SU-DHL-6 (cell line): ENCODE data around the gene CHST12.
"Not testable (repeated sequence)": the region's sequence is repeated elsewhere in the genome, so short reads cannot be mapped to it uniquely, and the experiment has no call there.

Experiments
- EZH2phosphoT487 ChIP-seq: fragments of 200-600 bp; sonication (generic), shearing (Covaris generic); conservative IDR thresholded peaks from 2 replicates; pipeline ENCODE4 v1.6.1; 2018; ENCODE audit warnings: mild to moderate bottlenecking, antibody characterized with exemption, low read length, moderate library complexity, mixed read lengths
- TF ChIP-seq, protein P1 (sequence below): fragments of 200-600 bp; sonication (generic); IDR thresholded peaks from one replicate; pipeline ENCODE4 v1.5.1; 2017; ENCODE audit warnings: antibody characterized with exemption, mild to moderate bottlenecking, low read length, moderate library complexity; ENCODE audit not compliant: insufficient read depth, poor library complexity, severe bottlenecking

DNA sequence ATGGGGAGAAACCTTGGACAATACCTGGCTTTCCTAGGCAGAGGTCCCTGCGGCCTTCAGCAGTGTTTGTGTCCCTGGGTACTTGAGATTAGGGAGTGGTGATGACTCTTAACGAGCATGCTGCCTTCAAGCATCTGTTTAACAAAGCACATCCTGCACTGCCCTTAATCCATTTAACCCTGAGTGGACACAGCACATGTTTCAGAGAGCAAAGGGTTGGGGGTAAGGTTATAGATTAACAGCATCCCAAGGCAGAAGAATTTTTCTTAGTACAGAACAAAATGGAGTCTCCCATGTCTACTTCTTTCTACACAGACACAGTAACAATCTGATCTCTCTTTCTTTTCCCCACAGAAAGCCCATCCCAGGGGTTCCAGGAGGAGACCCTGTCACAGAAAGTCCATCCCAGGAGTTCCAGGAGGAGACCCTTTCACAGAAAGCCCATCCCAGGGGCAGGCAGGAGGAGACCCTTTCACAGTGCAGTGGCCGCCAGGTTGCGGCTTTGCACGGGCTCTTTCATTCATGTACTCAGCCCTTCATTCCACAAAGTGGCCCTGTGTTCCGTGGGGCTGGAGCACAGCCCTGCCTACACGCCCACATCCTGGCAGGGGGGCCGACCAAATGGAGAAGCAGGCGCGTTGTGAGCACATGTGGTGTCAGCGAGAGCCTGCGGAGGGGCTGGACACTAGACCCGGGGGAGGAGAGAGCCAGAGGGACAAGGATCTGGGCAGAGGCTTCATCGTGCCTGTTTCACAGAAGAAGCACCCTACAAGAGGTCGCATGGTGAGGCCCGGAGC, 13.2 kb upstream of the CHST12 start:
- TF ChIP-seq, protein P1, sequence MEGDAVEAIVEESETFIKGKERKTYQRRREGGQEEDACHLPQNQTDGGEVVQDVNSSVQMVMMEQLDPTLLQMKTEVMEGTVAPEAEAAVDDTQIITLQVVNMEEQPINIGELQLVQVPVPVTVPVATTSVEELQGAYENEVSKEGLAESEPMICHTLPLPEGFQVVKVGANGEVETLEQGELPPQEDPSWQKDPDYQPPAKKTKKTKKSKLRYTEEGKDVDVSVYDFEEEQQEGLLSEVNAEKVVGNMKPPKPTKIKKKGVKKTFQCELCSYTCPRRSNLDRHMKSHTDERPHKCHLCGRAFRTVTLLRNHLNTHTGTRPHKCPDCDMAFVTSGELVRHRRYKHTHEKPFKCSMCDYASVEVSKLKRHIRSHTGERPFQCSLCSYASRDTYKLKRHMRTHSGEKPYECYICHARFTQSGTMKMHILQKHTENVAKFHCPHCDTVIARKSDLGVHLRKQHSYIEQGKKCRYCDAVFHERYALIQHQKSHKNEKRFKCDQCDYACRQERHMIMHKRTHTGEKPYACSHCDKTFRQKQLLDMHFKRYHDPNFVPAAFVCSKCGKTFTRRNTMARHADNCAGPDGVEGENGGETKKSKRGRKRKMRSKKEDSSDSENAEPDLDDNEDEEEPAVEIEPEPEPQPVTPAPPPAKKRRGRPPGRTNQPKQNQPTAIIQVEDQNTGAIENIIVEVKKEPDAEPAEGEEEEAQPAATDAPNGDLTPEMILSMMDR, result not testable (repeated sequence)
- not testable (repeated sequence) for TF ChIP-seq EZH2phosphoT487
